ENCODE results near the gene JSRP1.
"Not testable (repeated sequence)": the region's sequence is repeated elsewhere in the genome, so short reads cannot be mapped to it uniquely, and the experiment has no call there.

The JSRP1 gene

GRCh38 chr19:2288818-2289713 is 32.8 kb upstream of the JSRP1 start:
- peaks cover 40% of the 10 kb centered on the region for H3K27me3 Mint-ChIP-seq
- H3K4me1 Mint-ChIP-seq = peaks cover 39% of the 10 kb centered on the region
- peak overlapping the region; percentile 99 for H3K27ac Mint-ChIP-seq
- CTCF ChIA-PET = interaction anchor here (1.3 to 1.8 kb wide), 4 partner anchors 27 to 104 kb away, joined by 3 to 4 read pairs (median 4); partner anchors contain the start of gene PLEKHJ1
- peak overlapping the region; percentile 92 for H3K4me3 Mint-ChIP-seq
- DNase-seq = no peak
- H3K36me3 Mint-ChIP-seq = peaks cover 19% of the 10 kb centered on the region
- H3K9me3 Mint-ChIP-seq = no peaks in the 10 kb centered on the region

GRCh38 chr19:2288338-2288817 is 32.2 kb upstream of the JSRP1 start:
- DNase-seq = no peak
- Mint-ChIP-seq H3K36me3 (peaks cover 16% of the 10 kb centered on the region), H3K27ac (peak overlapping the region; percentile 99), H3K27me3 (peaks cover 41% of the 10 kb centered on the region), H3K9me3 (no peaks in the 10 kb centered on the region), H3K4me3 (peak overlapping the region; percentile 92), H3K4me1 (peaks cover 35% of the 10 kb centered on the region)
- CTCF ChIA-PET = interaction anchor here (1.3 to 1.8 kb wide), 4 partner anchors 14 to 105 kb away, joined by 4 to 6 read pairs (median 4); partner anchors contain the start of gene PLEKHJ1

- H3K4me3 Mint-ChIP-seq = no peak overlapping the region
These were observed 31.5 kb upstream of the JSRP1 start for GRCh38 chr19:2287585-2288337.

GRCh38 chr19:2286402-2287140 is 30.4 kb upstream of the JSRP1 start:
- DNase-seq = no peak
- H3K27ac Mint-ChIP-seq = no peak overlapping the region
- peaks cover 59% of the 10 kb centered on the region for H3K27me3 Mint-ChIP-seq
- CTCF ChIA-PET = interaction anchor here (1.5 to 1.7 kb wide), 2 partner anchors 12 to 30 kb away, joined by 3 to 6 read pairs; no protein-coding TSS in a partner anchor
- peaks cover 7% of the 10 kb centered on the region for H3K36me3 Mint-ChIP-seq
- no peak overlapping the region for H3K4me3 Mint-ChIP-seq
- no peaks in the 10 kb centered on the region for H3K9me3 Mint-ChIP-seq
- H3K4me1 Mint-ChIP-seq = peaks cover 39% of the 10 kb centered on the region

More at GRCh38 chr19:2287585-2288337, 31.5 kb upstream of the JSRP1 start:
- peak overlapping the region; percentile 58 for H3K27ac Mint-ChIP-seq
- H3K27me3 Mint-ChIP-seq = peaks cover 47% of the 10 kb centered on the region
- DNase-seq = no peak
- H3K4me1 Mint-ChIP-seq = peaks cover 36% of the 10 kb centered on the region
- H3K9me3 Mint-ChIP-seq = no peaks in the 10 kb centered on the region
- peaks cover 13% of the 10 kb centered on the region for H3K36me3 Mint-ChIP-seq
- CTCF ChIA-PET = interaction anchor here (1.3 to 1.8 kb wide), 5 partner anchors 13 to 105 kb away, joined by 3 to 6 read pairs (median 4); partner anchors contain the start of gene PLEKHJ1

GRCh38 chr19:2283835-2284507 is 27.8 kb upstream of the JSRP1 start:
- Mint-ChIP-seq H3K4me1 (peaks cover 25% of the 10 kb centered on the region), H3K27me3 (peaks cover 49% of the 10 kb centered on the region), H3K36me3 (peaks cover 1% of the 10 kb centered on the region), H3K4me3 (no peak overlapping the region), H3K9me3 (no peaks in the 10 kb centered on the region), H3K27ac (no peak overlapping the region)
- no peak for DNase-seq
- CTCF ChIA-PET = interaction anchor here (0.6 to 0.9 kb wide), 2 partner anchors 9 to 342 kb away, joined by 3 read pairs; no protein-coding TSS in a partner anchor

GRCh38 chr19:2282862-2283237 is 26.6 kb upstream of the JSRP1 start:
- DNase-seq = no peak
- H3K4me3 Mint-ChIP-seq = no peak overlapping the region
- H3K36me3 Mint-ChIP-seq = no peaks in the 10 kb centered on the region
- no peak overlapping the region for H3K27ac Mint-ChIP-seq
- CTCF ChIA-PET = interaction anchor here (0.9 kb wide), 1 partner anchor 8 kb away, joined by 3 read pairs; no protein-coding TSS in a partner anchor
- peaks cover 38% of the 10 kb centered on the region for H3K27me3 Mint-ChIP-seq
- peaks cover 16% of the 10 kb centered on the region for H3K4me1 Mint-ChIP-seq
- no peaks in the 10 kb centered on the region for H3K9me3 Mint-ChIP-seq

- H3K36me3 Mint-ChIP-seq = peaks cover 1% of the 10 kb centered on the region
- no peaks in the 10 kb centered on the region for H3K9me3 Mint-ChIP-seq
- H3K27ac Mint-ChIP-seq = peak within 1 kb of the TSS; percentile 49
- peaks cover 17% of the 10 kb centered on the region for H3K4me1 Mint-ChIP-seq
- peaks cover 33% of the 10 kb centered on the region for H3K27me3 Mint-ChIP-seq
- DNase-seq = peak; percentile 70
- CTCF ChIA-PET = no interaction called here
- H3K4me3 Mint-ChIP-seq = peak within 1 kb of the TSS; percentile 46
These were observed 26.0 kb upstream of the JSRP1 start, which contains the start of gene PEAK3 for GRCh38 chr19:2282062-2282861. TSS of gene PEAK3 (minus strand) at chr19:2282175. CDS start at chr19:2280931, 1,244 bp downstream.

- H3K27me3 Mint-ChIP-seq = peaks cover 29% of the 10 kb centered on the region
- H3K4me1 Mint-ChIP-seq = peaks cover 18% of the 10 kb centered on the region
- peak overlapping the region; percentile 46 for H3K4me3 Mint-ChIP-seq
- H3K36me3 Mint-ChIP-seq, CTCF ChIA-PET, H3K9me3 Mint-ChIP-seq, DNase-seq: not testable (repeated sequence)
- peak overlapping the region; percentile 49 for H3K27ac Mint-ChIP-seq
These were observed 25.2 kb upstream of the JSRP1 start for GRCh38 chr19:2281265-2282061.

GRCh38 chr19:2280633-2281264 is 24.5 kb upstream of the JSRP1 start:
- Mint-ChIP-seq H3K9me3 (no peaks in the 10 kb centered on the region), H3K36me3 (peaks cover 2% of the 10 kb centered on the region), H3K27me3 (peaks cover 25% of the 10 kb centered on the region), H3K27ac (no peak overlapping the region), H3K4me1 (peaks cover 18% of the 10 kb centered on the region), H3K4me3 (no peak overlapping the region)
- CTCF ChIA-PET = no interaction called here
- no peak for DNase-seq

GRCh38 chr19:2278459-2279158 is 22.4 kb upstream of the JSRP1 start:
- H3K4me1 Mint-ChIP-seq = peaks cover 32% of the 10 kb centered on the region
- CTCF ChIA-PET = no interaction called here
- peaks cover 20% of the 10 kb centered on the region for H3K27me3 Mint-ChIP-seq
- H3K36me3 Mint-ChIP-seq = peaks cover 14% of the 10 kb centered on the region
- no peaks in the 10 kb centered on the region for H3K9me3 Mint-ChIP-seq
- H3K4me3 Mint-ChIP-seq = no peak overlapping the region
- no peak for DNase-seq
- H3K27ac Mint-ChIP-seq = no peak overlapping the region

GRCh38 chr19:2277138-2277537 is 20.9 kb upstream of the JSRP1 start:
- CTCF ChIA-PET = interaction anchor here (0.7 kb wide), 1 partner anchor 41 kb away, joined by 3 read pairs; no protein-coding TSS in a partner anchor
- peak overlapping the region; percentile 52 for H3K27ac Mint-ChIP-seq
- peaks cover 7% of the 10 kb centered on the region for H3K27me3 Mint-ChIP-seq
- H3K4me3 Mint-ChIP-seq = no peak overlapping the region
- peaks cover 17% of the 10 kb centered on the region for H3K36me3 Mint-ChIP-seq
- H3K9me3 Mint-ChIP-seq = no peaks in the 10 kb centered on the region
- no peak for DNase-seq
- H3K4me1 Mint-ChIP-seq = peaks cover 36% of the 10 kb centered on the region

All from activated naive CD4-positive, alpha-beta T cell treated with anti-CD3 and anti-CD28 coated beads, Interleukin-2, amount 10 ng/mL, durations not matched to agents 7 days and 5 days (primary cell).